H1 (cell line): ENCODE measurements around the gene CHRD. TPM values are rescaled to one million over a fixed set of nuclear protein-coding genes. Genes with fewer than 3 reads are reported as not detected.

ENCODE experiments used
- CTCF ChIA-PET: fragments of 300-600 bp; sonication (Branson Sonifier 250); formaldehyde crosslinking; loops from one replicate; lab custom pipeline; 2021; ENCODE audit not compliant: partially characterized antibody; lab: Charles Lee
- POLR2A ChIA-PET: fragments of 300-600 bp; sonication (Branson Sonifier 250); formaldehyde crosslinking; loops from one replicate; lab custom pipeline; 2021; ENCODE audit warnings: inconsistent platforms; ENCODE audit not compliant: partially characterized antibody; lab: Charles Lee
- DNase-seq, 2 experiments: peaks; one replicate each; pipeline versions ENCODE4 v3.0.0 to v3.0.0-alpha.2; 2010 to 2022; ENCODE audit warnings: low spot score in 2 of 2, low read depth in 1 of 2, mixed read lengths in 1 of 2
- FAIRE-seq: peaks from 2 replicates; lab custom pipeline; 2011; peaks lifted over from hg19 to GRCh38; lab: Jason Lieb, UNC
- H2AFZ ChIP-seq: 2 replicates; pipeline ENCODE4 v1.8.1; 2012; ENCODE audit warnings: low read length, inconsistent platforms
- H2AK5ac ChIP-seq: 2 replicates; pipeline ENCODE4 v1.6.1; 2013; ENCODE audit warnings: low read depth, low read length
- H2BK120ac ChIP-seq: replicated peaks from 2 replicates; pipeline ENCODE3; 2013; ENCODE audit warnings: low read depth, low read length, inconsistent platforms
- H2BK12ac ChIP-seq: 2 replicates; pipeline ENCODE4 v1.6.1; 2013; ENCODE audit warnings: low read depth, low read length
- H2BK15ac ChIP-seq: 2 replicates; pipeline ENCODE4 v1.6.1; 2013; ENCODE audit warnings: low read length
- H2BK20ac ChIP-seq: 2 replicates; pipeline ENCODE4 v1.6.1; 2013; ENCODE audit warnings: low read length
- H2BK5ac ChIP-seq: 2 replicates; pipeline ENCODE4 v1.6.1; 2013; ENCODE audit warnings: low read depth, low read length
- H3K14ac ChIP-seq: 2 replicates; pipeline ENCODE4 v1.6.1; 2013; ENCODE audit warnings: inconsistent platforms; ENCODE audit not compliant: insufficient read length
- H3K18ac ChIP-seq: 2 replicates; pipeline ENCODE4 v1.6.1; 2013; ENCODE audit warnings: low read length; ENCODE audit errors: extremely low read depth
- H3K23ac ChIP-seq: 2 replicates; pipeline ENCODE4 v1.6.1; 2013; ENCODE audit warnings: inconsistent platforms; ENCODE audit not compliant: insufficient read length
- H3K23me2 ChIP-seq: 2 replicates; pipeline ENCODE4 v1.6.1; 2013; ENCODE audit warnings: low read depth, low read length
- H3K27ac ChIP-seq: 2 replicates; pipeline ENCODE4 v1.6.1; 2011; ENCODE audit warnings: low read depth, low read length, inconsistent platforms
- H3K27me3 ChIP-seq, 4 experiments: replicated peaks in 1 of 4; 1 replicate in 1 of 4; 2 replicates in 3 of 4; pipeline versions ENCODE4 v1.6.1 to v1.8.1; 2011 to 2013; ENCODE audit warnings: low read length in 3 of 4, mild to moderate bottlenecking in 3 of 4, inconsistent platforms in 2 of 4, mixed read lengths in 2 of 4, moderate library complexity in 1 of 4; ENCODE audit not compliant: control insufficient read depth in 3 of 4, insufficient read depth in 3 of 4; ENCODE audit errors: extremely low read depth in 1 of 4
- H3K36me3 ChIP-seq, 4 experiments: 2 replicates each; pipeline versions ENCODE4 v1.6.1 to v1.8.1; 2011 to 2013; ENCODE audit warnings: mild to moderate bottlenecking in 4 of 4, low read length in 3 of 4, moderate library complexity in 2 of 4, control low read depth in 1 of 4, inconsistent platforms in 1 of 4; ENCODE audit not compliant: insufficient read depth in 4 of 4, control insufficient read depth in 2 of 4
- H3K4ac ChIP-seq: replicated peaks from 2 replicates; pipeline ENCODE3; 2013; ENCODE audit warnings: low read length, low read depth, mixed read lengths, inconsistent platforms; ENCODE audit not compliant: insufficient read length
- H3K4me1 ChIP-seq, 4 experiments: replicated peaks in 1 of 4; 1 replicate in 1 of 4; 2 replicates in 3 of 4; pipeline versions ENCODE4 v1.6.1 to v1.8.1; 2011 to 2013; ENCODE audit warnings: low read length in 3 of 4, inconsistent platforms in 2 of 4, mixed read lengths in 1 of 4; ENCODE audit not compliant: insufficient read depth in 4 of 4, control insufficient read depth in 3 of 4
- H3K4me2 ChIP-seq, 2 experiments: 2 replicates each; pipeline versions ENCODE4 v1.6.1 to v1.8.1; 2011 to 2013; ENCODE audit warnings: low read depth in 2 of 2, low read length in 2 of 2, control low read depth in 1 of 2, inconsistent platforms in 1 of 2, mild to moderate bottlenecking in 1 of 2; ENCODE audit not compliant: insufficient read depth in 1 of 2
- H3K4me3 ChIP-seq, 4 experiments: fragments of 200-600, 300-600 bp in 1 of 4; sonication (generic), shearing (Covaris generic), sonication (Bioruptor Twin) in 1 of 4; 2 replicates each; pipeline versions ENCODE4 v1.5.1 to v1.8.1; 2011 to 2016; ENCODE audit warnings: low read length in 4 of 4, low read depth in 3 of 4, control low read depth in 2 of 4, inconsistent platforms in 2 of 4, mild to moderate bottlenecking in 2 of 4, mixed read lengths in 1 of 4, moderate library complexity in 1 of 4; ENCODE audit not compliant: insufficient read depth in 2 of 4; ENCODE audit errors: extremely low read depth in 1 of 4
- H3K56ac ChIP-seq: replicated peaks from 2 replicates; pipeline ENCODE3; 2013; ENCODE audit warnings: low read depth, mild to moderate bottlenecking, mixed read lengths, low read length, inconsistent platforms; ENCODE audit not compliant: insufficient read length
- H3K79me1 ChIP-seq: 2 replicates; pipeline ENCODE4 v1.6.1; 2013; ENCODE audit warnings: low read depth, low read length, control low read depth
- H3K79me2 ChIP-seq, 2 experiments: 2 replicates each; pipeline versions ENCODE4 v1.6.1 to v1.8.1; 2012 to 2013; ENCODE audit warnings: low read length in 2 of 2, mild to moderate bottlenecking in 2 of 2, inconsistent platforms in 1 of 2; ENCODE audit not compliant: insufficient read depth in 2 of 2, control insufficient read depth in 1 of 2
- H3K9ac ChIP-seq, 4 experiments: replicated peaks in 1 of 4; 1 replicate in 1 of 4; 2 replicates in 3 of 4; pipeline versions ENCODE4 v1.6.1 to v1.8.1; 2011 to 2013; ENCODE audit warnings: low read depth in 3 of 4, low read length in 3 of 4, control low read depth in 2 of 4, mild to moderate bottlenecking in 2 of 4, moderate library complexity in 2 of 4, inconsistent platforms in 1 of 4; ENCODE audit errors: extremely low read depth in 1 of 4
- H3K9me3 ChIP-seq, 2 experiments: 2 replicates each; pipeline versions ENCODE4 v1.6.1 to v1.8.1; 2012 to 2013; ENCODE audit warnings: mild to moderate bottlenecking in 2 of 2, moderate library complexity in 2 of 2, control low read depth in 1 of 2, inconsistent platforms in 1 of 2, low read depth in 1 of 2, low read length in 1 of 2, mixed read lengths in 1 of 2; ENCODE audit not compliant: insufficient read depth in 2 of 2
- H4K20me1 ChIP-seq, 2 experiments: replicated peaks in 1 of 2; 2 replicates each; pipeline versions ENCODE3 to v1.8.1; 2011 to 2013; ENCODE audit warnings: inconsistent platforms in 2 of 2, low read length in 2 of 2, mild to moderate bottlenecking in 1 of 2; ENCODE audit not compliant: insufficient read depth in 2 of 2, control insufficient read depth in 1 of 2
- H4K5ac ChIP-seq: 2 replicates; pipeline ENCODE4 v1.6.1; 2013; ENCODE audit warnings: low read length, low read depth, mixed read lengths, inconsistent platforms; ENCODE audit not compliant: insufficient read length
- H4K8ac ChIP-seq: 2 replicates; pipeline ENCODE4 v1.8.0; 2013; ENCODE audit warnings: mild to moderate bottlenecking, moderate library complexity, low read length, inconsistent platforms; ENCODE audit not compliant: insufficient read depth; ENCODE audit errors: extremely low read depth
- H4K91ac ChIP-seq: replicated peaks from 2 replicates; pipeline ENCODE3; 2013; ENCODE audit warnings: low read length, mixed read lengths, inconsistent platforms; ENCODE audit not compliant: insufficient read length
- E2F6 ChIP-seq: IDR thresholded peaks from 2 replicates; pipeline ENCODE4 v1.6.1; 2012; ENCODE audit warnings: inconsistent platforms
- TCF12 ChIP-seq: IDR thresholded peaks from 2 replicates; pipeline ENCODE4 v1.6.1; 2011; ENCODE audit warnings: low read depth, mild to moderate bottlenecking, low read length
- WGBS, 2 experiments: shearing (Covaris generic) in 1 of 2; methylation state at CpG; one replicate each; pipeline versions ENCODE4 v1.1.6 to v1.1.7; 2013 to 2015; ENCODE audit warnings: low lambda C conversion rate in 2 of 2, mixed read lengths in 2 of 2, inconsistent platforms in 1 of 2, low coverage in 1 of 2, missing lambda C conversion rate in 1 of 2; ENCODE audit not compliant: insufficient replicate concordance in 2 of 2, insufficient coverage in 1 of 2, insufficient read length in 1 of 2; ENCODE audit errors: extremely low coverage in 1 of 2, missing lambda C conversion rate in 1 of 2; 5-methylcytosine and 5-hydroxymethylcytosine counted together
- polyA plus RNA-seq, 7 experiments: library from polyadenylated mRNA; depleted of rRNA in 3 of 7; stranded (reverse) in 5 of 7; unstranded in 2 of 7; fragments of >200 nt in 5 of 7; fragments of 200-250 nt in 2 of 7; gene quantifications; 1 replicate in 5 of 7; 2 replicates in 1 of 7; 4 replicates in 1 of 7; pipeline versions ENCODE4 v1.2.1 to v1.2.3, GENCODE V29; 2011 to 2013; ENCODE audit warnings: missing spikeins in 2 of 7, mixed read lengths in 2 of 7
- total RNA-seq: library from RNA; stranded (reverse); fragmentation: NEBNext Ultra II Directional; extraction: Animal tissue kit (Norgen Biotek cat#: 25700); gene quantifications from 2 replicates; pipeline ENCODE4 v1.2.1, GENCODE V29; 2021

Gene CHRD
- total and polyA plus RNA-seq, 2 of the 8 experiments (the other 6 are each of a cell fraction or from before 2014, with no cell fraction given) = 0.62 to 0.86 TPM

GRCh38 chr3:184351511-184352148 is 28.2 kb upstream of the CHRD start:
- WGBS, 2 experiments = 85% methylated on average over 9 of the region's 9 CpGs; no CpG with 5 or more reads in 1 of the 2 experiments
- TF ChIP-seq TCF12 (no peak), E2F6 (no peak)

More at GRCh38 chr3:184351511-184352148, 28.2 kb upstream of the CHRD start:
- H2BK5ac ChIP-seq = no peak overlapping the region; the same call in 1 of the 2 replicates
- H3K23me2 ChIP-seq = no peaks in the 10 kb centered on the region
- FAIRE-seq (no peak), DNase-seq (no peak)
- no peaks in the 10 kb centered on the region; the same call in 1 of the 2 replicates for H3K79me1 ChIP-seq
- no peaks in the 10 kb centered on the region for H3K9me3 ChIP-seq
- no peak overlapping the region for H4K5ac ChIP-seq
- H3K56ac ChIP-seq = no peak overlapping the region
- no peak overlapping the region for H3K23ac ChIP-seq
- no peak overlapping the region for H3K14ac ChIP-seq
- H2BK15ac ChIP-seq = no peak overlapping the region
- H2BK12ac ChIP-seq = no peak overlapping the region
- H3K27ac ChIP-seq = 0 out of 2 replicates have a peak overlapping the region, but pooled peaks have one; percentile 9
- no peak overlapping the region for H3K9ac ChIP-seq
- no peak overlapping the region for H2AFZ ChIP-seq
- H2BK120ac ChIP-seq = no peak overlapping the region
- no peak overlapping the region for H3K4me2 ChIP-seq
- CTCF ChIA-PET = interaction anchor here (0.6 to 6.8 kb wide), 15 partner anchors 8 to 451 kb away, joined by 3 to 49 read pairs (median 4); partner anchors contain the start of genes CLCN2, FAM131A and POLR2H
- H4K20me1 ChIP-seq = peaks cover 0 to 11% of the 10 kb centered on the region in 2 experiments
- H3K4me1 ChIP-seq = peaks cover 0 to 6% (median 3%) of the 10 kb centered on the region in 4 experiments; a peak in 2 of 7 replicates
- peak overlapping the region; percentile 8; the same call in 1 of the 2 replicates for H4K8ac ChIP-seq
- H3K36me3 ChIP-seq = peaks cover 4 to 28% (median 16%) of the 10 kb centered on the region in 4 experiments; a peak in 7 of 8 replicates
- H3K27me3 ChIP-seq = no peaks in the 10 kb centered on the region
- no peak overlapping the region for H3K4ac ChIP-seq
- POLR2A ChIA-PET = interaction anchor here (1.0 to 3.6 kb wide), 8 partner anchors 7 to 25 kb away, joined by 3 to 23 read pairs (median 6); partner anchors contain the start of genes CLCN2, FAM131A and POLR2H
- H3K79me2 ChIP-seq = no peaks in the 10 kb centered on the region
- no peak overlapping the region for H3K4me3 ChIP-seq
- H4K91ac ChIP-seq = no peak overlapping the region
- no peak overlapping the region for H3K18ac ChIP-seq
- no peak overlapping the region for H2AK5ac ChIP-seq
- H2BK20ac ChIP-seq = no peak overlapping the region
